HepG2 (cell line): ENCODE data around the gene FAM72D. TPM values are rescaled to one million over a fixed set of nuclear protein-coding genes. Genes with fewer than 3 reads are reported as not detected.
A peak's percentile ranks its signal among the peaks of the same experiment; 100 is the strongest.
"Not testable (repeated sequence)": the region's sequence is repeated elsewhere in the genome, so short reads cannot be mapped to it uniquely, and the experiment has no call there.

ENCODE experiments used
- ATAC-seq: fragments of 200-7000 bp; cut with Tn5 transposase; 3 replicates; pipeline ENCODE4 v1.9.1; 2020; ENCODE audit warnings: mild to moderate bottlenecking, moderate library complexity
- BruUV-seq: library from RNA; stranded (reverse); fragments of 400-500 nt; replicated peaks from 2 replicates; lab custom pipeline; 2021; lab: Mats Ljungman, UMichigan
- CTCF ChIA-PET: fragments of 300-600 bp; formaldehyde crosslinking; extraction: SDS; loops from one replicate; lab custom pipeline; 2021; ENCODE audit warnings: low total read pairs, inconsistent platforms, low intra/inter-chr PET ratio; lab: Yijun Ruan, JAX
- POLR2A ChIA-PET: fragments of 350-600 bp; sonication (Branson Sonifier 250); formaldehyde crosslinking; loops from one replicate; lab custom pipeline; 2020; ENCODE audit warnings: antibody characterized with exemption, inconsistent platforms; lab: Yijun Ruan, JAX
- DNase-seq: peaks from one replicate; pipeline ENCODE4 v3.0.0-alpha.2; 2015; ENCODE audit warnings: low spot score
- FAIRE-seq: peaks from 3 replicates; lab custom pipeline; 2011; peaks lifted over from hg19 to GRCh38; lab: Jason Lieb, UNC
- H2AFZ ChIP-seq: one replicate; pipeline ENCODE4 v1.6.1; 2011; ENCODE audit warnings: low read length, inconsistent platforms
- H3K27ac ChIP-seq: fragments of 300-600 bp; 3 replicates; pipeline ENCODE4 v1.8.0; 2011; ENCODE audit warnings: mixed run types, mild to moderate bottlenecking, mixed read lengths, low read length, inconsistent platforms; ENCODE audit not compliant: insufficient read depth; ENCODE audit errors: extremely low read length
- H3K27me3 ChIP-seq, 2 experiments: fragments of 200-600 bp in 1 of 2; 2 replicates in 1 of 2; 3 replicates in 1 of 2; pipeline versions ENCODE4 v1.6.0 to v1.8.0; 2011; ENCODE audit warnings: low read length in 2 of 2, mild to moderate bottlenecking in 2 of 2, moderate library complexity in 2 of 2, inconsistent platforms in 1 of 2; ENCODE audit not compliant: insufficient read depth in 2 of 2, control insufficient read depth in 1 of 2
- H3K36me3 ChIP-seq, 2 experiments: fragments of 200-600 bp in 1 of 2; replicated peaks in 1 of 2; 2 replicates in 1 of 2; 3 replicates in 1 of 2; pipeline versions ENCODE4 v1.5.1 to v1.8.0; 2011; ENCODE audit warnings: low read length in 2 of 2, inconsistent platforms in 1 of 2; ENCODE audit not compliant: insufficient read depth in 2 of 2, control insufficient read depth in 1 of 2
- H3K4me1 ChIP-seq: 2 replicates; pipeline ENCODE4 v1.5.1; 2012; ENCODE audit warnings: low read length, inconsistent platforms; ENCODE audit not compliant: insufficient read depth
- H3K4me2 ChIP-seq: 2 replicates; pipeline ENCODE4 v1.6.0; 2011; ENCODE audit warnings: low read depth, low read length, inconsistent platforms
- H3K4me3 ChIP-seq, 3 experiments: fragments of 200-600 bp in 1 of 3; sonication (generic), shearing (Covaris generic) in 1 of 3; replicated peaks in 1 of 3; 2 replicates each; pipeline ENCODE4 v1.5.1; 2011 to 2016; ENCODE audit warnings: low read length in 3 of 3, inconsistent platforms in 2 of 3, low read depth in 2 of 3, mild to moderate bottlenecking in 2 of 3, control low read depth in 1 of 3, mixed read lengths in 1 of 3; ENCODE audit not compliant: insufficient read depth in 1 of 3
- H3K79me2 ChIP-seq: one replicate; pipeline ENCODE4 v1.6.1; 2011; ENCODE audit warnings: low read length, inconsistent platforms; ENCODE audit not compliant: insufficient read depth
- H3K9ac ChIP-seq: 2 replicates; pipeline ENCODE4 v1.6.0; 2011; ENCODE audit warnings: mild to moderate bottlenecking, low read depth, low read length, inconsistent platforms; ENCODE audit not compliant: insufficient read depth
- H3K9me3 ChIP-seq: 2 replicates; pipeline ENCODE4 v1.5.1; 2012; ENCODE audit warnings: mild to moderate bottlenecking, low read length
- H4K20me1 ChIP-seq: 2 replicates; pipeline ENCODE4 v1.6.0; 2011; ENCODE audit warnings: inconsistent platforms, mild to moderate bottlenecking, low read length, moderate library complexity; ENCODE audit not compliant: insufficient read depth
- WGBS: methylation state at CpG from one replicate; pipeline ENCODE4 v1.1.6; 2017; ENCODE audit warnings: low lambda C conversion rate; 5-methylcytosine and 5-hydroxymethylcytosine counted together
- in situ Hi-C: cut with HindIII; loops from 2 replicates; pipeline ENCODE4 v1.10.0; 2017; ENCODE audit warnings: low pct_unique_long_range_greater_than_20kb; ENCODE audit not compliant: extremely low pct_ligation_motif_present
- intact Hi-C: fragments of 100-400 bp; cut with micrococcal nuclease; formaldehyde crosslinking; loops from one replicate; pipeline ENCODE4 v1.10.0; 2022; ENCODE audit not compliant: unreplicated experiment
- polyA plus RNA-seq, 8 experiments: library from polyadenylated mRNA; depleted of rRNA in 3 of 8; stranded (reverse) in 7 of 8; unstranded in 1 of 8; fragments of >200 nt; fragmentation: Illumina TruSeq in 4 of 8; extraction: Trizol in 4 of 8; gene quantifications; 2 replicates each; pipeline versions ENCODE4 v1.2.1 to v1.2.3, GENCODE V29; 2011 to 2016; ENCODE audit warnings: low read depth in 4 of 8, missing spikeins in 1 of 8, mixed read lengths in 1 of 8; ENCODE audit not compliant: insufficient read depth in 1 of 8
- total RNA-seq, 5 experiments: library from RNA; depleted of rRNA; stranded (reverse); fragments of >200 nt; fragmentation: Illumina TruSeq; extraction: Trizol; gene quantifications; 2 replicates each; pipeline ENCODE4 v1.2.3, GENCODE V29; 2016; ENCODE audit warnings: low read depth in 1 of 5

The FAM72D gene
- total and polyA plus RNA-seq, 2 of the 13 experiments (the other 11 are each of a cell fraction or from before 2014, with no cell fraction given), result 3.7 to 4.4 TPM

GRCh38 chr1:145071569-145071968 is 24.2 kb upstream of the FAM72D start:
- intact Hi-C loops, H3K9ac ChIP-seq, ATAC-seq, H3K27me3 ChIP-seq, H3K4me2 ChIP-seq, H2AFZ ChIP-seq, H3K4me3 ChIP-seq, DNase-seq, H3K79me2 ChIP-seq, H3K27ac ChIP-seq, H4K20me1 ChIP-seq, CTCF ChIA-PET, H3K4me1 ChIP-seq, H3K36me3 ChIP-seq, FAIRE-seq, POLR2A ChIA-PET, BruUV-seq, in situ Hi-C loops, H3K9me3 ChIP-seq: not testable (repeated sequence)
- no CpG with 5 or more reads among the region's 6 CpGs for WGBS

GRCh38 chr1:145074021-145074559 is 21.7 kb upstream of the FAM72D start:
- POLR2A ChIA-PET, FAIRE-seq, H3K27ac ChIP-seq, H3K27me3 ChIP-seq, CTCF ChIA-PET, H3K4me3 ChIP-seq, H2AFZ ChIP-seq, H3K9ac ChIP-seq, intact Hi-C loops, in situ Hi-C loops, H3K36me3 ChIP-seq, H3K79me2 ChIP-seq, ATAC-seq, DNase-seq, H3K4me2 ChIP-seq, H3K9me3 ChIP-seq, H3K4me1 ChIP-seq, H4K20me1 ChIP-seq, BruUV-seq: not testable (repeated sequence)
- WGBS, result 86% methylated on average over 1 of the region's 6 CpGs

DNA sequence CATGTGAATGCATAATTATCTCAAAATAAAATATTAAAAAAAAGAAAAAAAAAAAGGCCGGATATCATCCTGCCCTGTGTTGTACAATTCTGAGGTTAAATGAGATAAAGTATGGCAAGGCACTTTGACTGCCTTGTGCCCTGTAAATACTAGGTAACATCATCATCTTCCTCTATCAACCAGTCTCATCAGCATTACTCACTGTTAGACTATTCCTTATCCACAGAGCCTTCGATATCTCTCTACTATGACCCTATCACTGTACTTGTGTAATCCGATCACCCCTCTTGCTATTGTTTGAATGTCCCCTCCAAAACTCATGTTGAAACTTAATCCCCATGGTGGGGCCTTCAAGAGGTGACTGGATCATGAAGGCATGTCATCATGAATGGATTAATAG is 18.9 kb upstream of the FAM72D start:
- H3K9me3 ChIP-seq, H3K27ac ChIP-seq, H4K20me1 ChIP-seq, DNase-seq, BruUV-seq, H3K27me3 ChIP-seq, H3K4me3 ChIP-seq, H3K9ac ChIP-seq, FAIRE-seq, H2AFZ ChIP-seq, in situ Hi-C loops, POLR2A ChIA-PET, intact Hi-C loops, ATAC-seq, H3K36me3 ChIP-seq, H3K4me2 ChIP-seq, H3K79me2 ChIP-seq, CTCF ChIA-PET, H3K4me1 ChIP-seq: not testable (repeated sequence)
- 100% methylated on average over 1 of the region's 3 CpGs for WGBS

GRCh38 chr1:145077872-145078786 is 17.6 kb upstream of the FAM72D start:
- H3K36me3 ChIP-seq, H4K20me1 ChIP-seq, H3K9ac ChIP-seq, FAIRE-seq, H3K27me3 ChIP-seq, CTCF ChIA-PET, H3K4me2 ChIP-seq, DNase-seq, H3K79me2 ChIP-seq, H2AFZ ChIP-seq, intact Hi-C loops, H3K9me3 ChIP-seq, BruUV-seq, H3K4me3 ChIP-seq, H3K27ac ChIP-seq, POLR2A ChIA-PET, H3K4me1 ChIP-seq, in situ Hi-C loops: not testable (repeated sequence)
- peak; percentile 83 for ATAC-seq
- no CpG with 5 or more reads among the region's 11 CpGs for whole genome bisulfite sequencing
